SK-N-MC (cell line): ENCODE results near the gene ARHGAP30.

Experiments
- EZH2 ChIP-seq: fragments of 200-600 bp; sonication (generic); IDR thresholded peaks from one replicate; pipeline ENCODE4 v1.6.1; 2017; ENCODE audit warnings: antibody characterized with exemption
- POLR2AphosphoS5 ChIP-seq: IDR thresholded peaks from 2 replicates; pipeline ENCODE4 v1.6.1; 2012; ENCODE audit warnings: mild to moderate bottlenecking, low read depth, low read length, borderline replicate concordance

- TF ChIP-seq POLR2AphosphoS5 (no peak), EZH2 (no peak)
These were observed 51.7 kb downstream of the ARHGAP30 start for GRCh38 chr1:161017756-161018630.
